ENCODE measurements around the gene PARD3B.

Gene PARD3B

DNA sequence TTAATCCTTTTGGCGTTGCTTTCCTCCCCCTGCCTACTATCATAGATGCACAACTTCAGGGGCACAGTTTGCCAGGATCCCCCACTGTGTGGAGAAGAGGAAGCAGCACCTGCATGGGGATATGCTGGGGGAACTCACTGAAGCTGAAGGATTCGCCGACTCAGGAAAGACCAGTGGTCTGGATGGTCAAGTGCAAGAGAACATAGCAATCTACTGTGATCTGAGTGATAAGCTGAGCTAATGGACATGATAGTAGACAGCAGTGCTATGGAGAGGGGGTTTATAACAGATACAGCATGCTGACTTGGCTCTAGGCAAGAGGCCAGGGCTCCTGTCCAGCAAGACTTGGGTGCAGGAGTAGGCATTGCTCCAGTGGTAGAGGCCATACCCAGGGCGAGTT lies 1012.6 kb downstream of the PARD3B start:
- no peak for DNase-seq (ENCODE audit: low read depth in 2 of 2)

DNA sequence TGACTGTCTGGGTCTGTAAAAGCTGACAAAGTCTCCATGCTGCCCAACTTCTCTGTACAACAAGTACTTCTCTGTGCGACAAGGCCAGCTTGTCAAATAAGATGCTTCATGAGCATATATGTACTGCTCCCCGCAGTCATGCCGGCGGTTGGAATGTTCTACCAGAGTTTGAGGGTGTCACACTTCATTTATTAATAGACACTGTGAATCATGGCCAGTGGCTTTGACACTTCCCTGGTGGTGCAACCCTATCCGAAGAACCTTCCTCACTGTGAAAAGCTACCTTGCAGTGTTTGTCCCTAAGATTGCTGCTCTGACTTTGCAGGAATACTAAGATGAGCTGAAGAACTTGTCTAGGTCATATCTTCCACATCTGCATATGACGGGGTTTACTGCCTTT lies 1016.2 kb downstream of the PARD3B start:
- DNase-seq (ENCODE audit: low read depth in 2 of 2): no peak

DNA sequence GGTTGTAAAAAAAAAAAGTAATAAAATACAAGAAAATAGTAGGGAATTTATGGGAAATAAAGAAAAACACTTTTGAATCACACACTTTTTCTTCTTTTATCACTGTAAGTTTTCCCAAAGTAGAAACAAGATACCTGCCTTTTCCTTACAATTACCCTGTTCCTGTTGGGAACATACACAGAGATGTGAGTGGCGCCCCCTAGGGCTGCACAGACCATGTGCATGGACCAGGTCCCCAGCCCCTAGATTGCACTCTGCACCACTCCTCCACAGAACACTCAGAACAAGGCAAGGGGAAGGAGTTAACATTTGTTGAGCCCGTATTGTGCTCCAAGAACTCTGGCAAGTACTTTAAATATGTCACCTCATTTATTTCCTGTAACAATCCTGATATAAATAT lies 1018.4 kb downstream of the PARD3B start:
- no peak for DNase-seq (ENCODE audit: low read depth in 2 of 2)

DNA sequence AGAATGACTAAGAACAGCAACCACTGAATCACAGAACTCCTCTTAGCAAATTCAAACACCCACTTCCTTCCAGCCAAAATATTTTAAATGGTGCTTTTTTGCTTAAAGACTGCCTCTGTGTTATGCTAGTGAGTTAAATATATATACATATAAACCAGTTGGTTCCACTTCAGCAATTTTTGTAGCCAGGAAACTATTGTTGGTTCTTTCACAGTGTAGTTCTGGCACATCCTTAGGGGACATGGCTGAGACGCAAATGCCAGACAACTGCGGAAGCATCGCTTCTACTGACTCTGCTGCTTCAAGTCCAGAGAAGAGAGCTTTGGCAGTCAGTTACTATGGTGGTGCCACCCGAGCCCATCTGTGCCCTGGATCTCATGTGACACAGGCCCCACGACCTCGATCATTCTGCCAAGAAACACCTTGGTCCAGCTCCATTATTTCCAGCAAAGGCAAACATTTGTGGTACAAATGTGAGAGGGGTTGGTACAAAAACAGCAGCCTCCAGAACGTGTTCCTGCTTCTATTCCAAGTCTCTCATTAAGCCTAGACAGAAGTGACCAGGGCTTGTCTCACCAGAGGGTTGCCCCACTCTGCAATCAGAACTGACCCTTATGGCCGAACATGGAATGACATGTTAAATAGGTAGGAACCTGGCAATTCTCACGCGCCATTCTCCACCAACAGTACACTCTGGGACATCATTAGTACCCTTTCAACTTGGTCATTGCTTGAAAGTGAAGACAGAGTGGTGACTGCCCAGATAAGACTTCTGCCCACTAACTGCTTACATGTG lies 1019.3 kb downstream of the PARD3B start:
- DNase-seq (ENCODE audit: low read depth in 2 of 2): no peak

DNA sequence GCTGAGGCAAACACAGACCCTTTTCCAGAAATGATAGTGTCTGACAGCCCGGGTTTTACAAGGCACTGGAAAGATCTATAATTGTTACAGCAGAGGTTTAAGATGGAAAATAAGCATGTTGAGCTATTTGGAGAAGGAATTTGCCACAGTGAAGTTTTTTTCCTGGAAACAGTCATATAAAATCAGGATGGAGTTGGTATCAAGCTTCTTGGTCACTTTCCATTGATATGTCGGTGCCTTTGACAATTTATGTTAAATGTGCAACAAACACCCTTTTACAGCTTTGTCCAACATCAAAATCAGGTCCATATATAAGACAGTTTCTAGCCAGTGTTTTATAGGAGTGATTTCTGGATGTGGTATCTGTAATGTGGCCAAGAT lies 1019.9 kb downstream of the PARD3B start:
- DNase-seq (ENCODE audit: low read depth in 2 of 2): no peak

DNA sequence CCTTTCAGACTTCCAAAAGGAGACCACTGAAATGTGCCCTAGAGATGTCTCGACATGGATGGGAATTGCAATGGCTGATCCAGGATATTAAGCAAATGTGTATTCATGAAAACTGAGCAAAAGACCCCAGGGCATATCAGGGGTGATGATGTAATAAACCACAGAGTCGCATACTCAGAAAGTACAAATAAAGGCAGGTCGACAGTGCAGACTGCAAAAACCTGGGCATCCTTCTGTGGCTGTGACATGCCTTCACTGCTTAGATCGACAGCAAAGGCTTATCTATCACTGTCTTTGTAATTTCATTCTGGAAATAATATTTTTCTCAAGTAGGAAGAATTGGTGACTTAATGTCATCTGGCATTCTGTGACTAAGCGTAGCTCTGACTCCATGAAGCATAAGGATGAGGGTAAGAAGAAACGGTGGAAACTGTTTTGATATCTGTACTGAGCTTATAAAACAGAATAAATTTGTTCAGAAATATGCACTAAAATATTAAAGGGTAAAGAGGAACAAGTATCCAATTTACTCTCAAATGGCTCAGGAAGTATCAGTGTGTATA lies 1021.4 kb downstream of the PARD3B start:
- DNase-seq (ENCODE audit: low read depth in 2 of 2): no peak

DNA sequence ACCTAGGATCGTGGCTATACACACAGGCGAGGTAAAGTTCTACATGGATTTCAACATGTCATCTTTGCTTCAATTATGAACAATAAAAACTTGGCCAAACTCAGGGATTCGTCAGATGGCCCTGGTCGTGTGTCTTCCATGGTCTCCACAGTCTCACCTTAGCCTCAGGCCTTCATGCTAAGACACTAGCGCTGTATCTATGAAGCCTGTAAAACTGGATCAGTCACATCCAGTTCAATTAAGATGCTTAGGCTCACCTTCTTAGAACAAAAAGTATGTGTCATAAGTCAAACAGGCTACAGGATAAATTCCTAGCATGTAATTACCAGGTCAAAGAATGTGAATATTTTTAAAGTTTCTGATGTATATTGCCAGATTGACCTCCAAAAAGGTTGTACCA lies 1023.3 kb downstream of the PARD3B start:
- DNase-seq (ENCODE audit: low read depth in 2 of 2): no peak

DNA sequence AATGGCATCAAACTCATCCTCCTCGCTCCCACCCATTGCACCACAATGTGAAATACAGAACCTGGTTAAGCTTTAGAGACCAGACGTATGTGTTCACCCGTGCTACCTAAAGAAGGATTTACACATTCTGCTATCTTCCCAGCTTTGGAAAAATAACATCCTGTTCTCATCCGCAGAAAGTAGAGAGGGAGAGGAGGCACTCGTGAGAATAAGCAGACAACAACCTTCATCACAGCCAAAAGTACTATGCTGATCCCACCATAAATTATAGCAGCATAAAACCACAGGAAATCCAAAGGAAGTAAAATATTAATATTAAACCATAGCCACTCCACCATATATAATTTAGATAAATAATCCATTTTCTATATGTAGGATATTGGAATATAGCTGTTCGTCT lies 1025.4 kb downstream of the PARD3B start:
- no peak for DNase-seq (ENCODE audit: low read depth in 2 of 2)

DNA sequence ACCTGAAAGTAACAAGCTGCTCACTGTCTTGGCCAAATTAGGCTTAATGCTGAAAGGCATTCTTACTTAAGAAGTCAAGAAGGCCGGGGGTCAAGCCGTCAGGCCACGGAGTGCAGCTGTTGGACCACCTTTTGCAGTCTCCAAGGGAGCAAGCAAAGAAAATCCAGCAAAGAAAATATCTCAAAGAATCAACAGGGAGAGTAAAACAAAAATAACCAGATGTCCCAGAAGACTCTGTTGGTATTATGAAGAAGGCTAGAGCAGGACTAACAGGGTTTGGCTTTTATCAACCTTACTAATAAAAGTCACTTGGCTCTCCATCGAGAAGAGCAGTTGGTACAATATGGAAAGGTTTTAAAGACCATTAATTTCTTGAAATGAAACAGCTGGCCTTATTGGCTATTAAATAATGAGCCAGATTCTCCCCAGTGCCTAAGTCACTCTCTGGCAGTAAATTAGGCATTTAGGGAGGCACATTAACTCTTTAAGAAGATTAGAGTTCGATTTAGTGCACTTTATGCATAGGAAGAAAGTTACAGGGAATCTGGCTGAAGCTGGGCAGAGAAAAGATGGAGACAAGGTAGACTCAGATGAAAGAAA lies 1026.2 kb downstream of the PARD3B start:
- no peak for DNase-seq (ENCODE audit: low read depth in 2 of 2)

DNA sequence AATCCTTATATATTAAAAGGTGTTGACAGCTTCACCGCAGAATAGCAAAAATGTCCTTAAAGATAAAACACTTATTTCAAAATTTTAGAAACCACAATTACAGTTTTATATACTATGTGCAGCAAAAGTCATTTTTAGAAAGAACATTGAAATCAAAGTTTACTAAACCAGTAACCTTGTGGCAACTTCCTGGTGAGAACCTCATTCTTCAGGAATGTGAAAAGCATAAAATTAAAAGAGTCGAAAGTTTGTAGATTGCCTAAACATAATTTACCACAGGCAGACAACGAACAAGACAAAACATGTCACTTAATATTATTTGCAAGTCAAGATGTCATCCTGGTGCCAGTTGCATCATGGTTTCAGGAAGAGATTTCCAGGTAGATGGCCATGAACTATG lies 1028.7 kb downstream of the PARD3B start:
- no peak for DNase-seq (ENCODE audit: low read depth in 2 of 2)

DNA sequence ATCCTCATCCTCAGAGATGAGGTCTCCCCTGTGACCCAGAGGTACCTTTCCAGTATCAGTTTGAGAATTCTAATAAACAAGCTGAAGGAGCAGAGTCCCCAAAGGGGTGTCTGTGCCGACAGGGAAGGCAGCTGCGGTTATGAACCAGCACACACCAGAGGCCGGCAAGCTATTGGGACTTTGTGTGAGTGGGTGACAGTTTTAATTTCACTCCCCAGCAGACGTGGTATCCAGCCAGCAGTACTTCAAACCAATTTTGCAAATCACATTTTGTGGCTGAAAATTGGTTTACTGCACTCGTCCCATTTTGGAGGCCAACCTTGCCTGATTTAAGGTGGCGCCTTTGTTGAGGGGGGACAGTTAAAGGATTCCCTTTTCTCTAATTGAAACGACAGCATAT lies 1034.1 kb downstream of the PARD3B start:
- no peak for DNase-seq (ENCODE audit: low read depth in 2 of 2)

DNA sequence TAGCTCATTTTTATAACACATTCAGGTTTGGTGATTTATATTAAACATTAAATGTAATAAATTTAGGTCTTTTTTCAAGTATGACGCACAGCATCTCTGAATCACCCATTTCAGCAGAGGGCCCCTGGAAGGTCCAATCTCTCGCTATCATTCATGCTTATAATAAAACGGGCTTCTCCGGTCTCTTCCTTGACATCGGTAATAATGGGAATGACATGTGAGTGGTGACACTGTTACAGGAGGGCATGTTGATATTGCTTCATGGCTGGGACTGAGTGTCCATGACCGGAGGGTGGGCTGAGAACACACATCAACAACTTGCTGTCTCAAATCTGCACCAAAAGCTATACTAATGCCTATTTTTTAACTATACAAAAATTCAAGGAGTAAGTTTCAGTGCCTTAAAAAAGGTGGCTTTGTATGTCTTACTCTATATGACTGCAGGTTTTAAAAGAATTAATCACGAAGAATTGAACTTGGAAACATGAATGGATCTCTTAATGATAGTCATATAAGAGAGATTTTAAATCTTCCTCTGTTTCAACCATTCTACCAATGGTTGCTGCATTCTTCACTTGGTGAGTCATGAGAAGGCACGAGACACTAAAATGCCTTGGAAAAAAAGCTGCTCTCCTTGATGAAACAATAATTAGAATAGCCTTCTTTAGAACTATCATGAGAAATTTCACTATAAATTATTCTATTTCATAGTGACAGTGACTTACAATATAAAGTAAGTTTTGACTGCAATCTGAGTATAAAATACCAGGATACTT lies 1035.1 kb downstream of the PARD3B start:
- DNase-seq (ENCODE audit: low read depth in 2 of 2): no peak

DNA sequence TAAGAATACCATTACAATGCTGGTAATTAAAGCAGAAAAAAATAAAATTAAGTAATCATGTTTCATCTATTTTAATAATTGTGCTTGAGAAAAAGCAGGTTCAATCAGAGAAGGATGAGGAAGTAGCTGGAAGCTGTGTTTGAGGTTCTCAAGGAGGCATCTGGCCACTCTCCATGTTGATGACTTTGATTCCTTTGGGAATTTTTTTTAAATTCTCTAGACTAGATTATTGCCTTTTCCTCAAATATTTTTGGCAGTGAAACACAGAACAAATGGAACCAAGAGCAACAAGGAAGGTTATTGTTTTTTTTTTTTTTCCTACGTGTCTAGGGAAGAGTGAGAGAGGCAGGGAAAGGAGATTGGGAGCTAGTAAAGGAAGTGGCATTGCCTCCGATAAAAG lies 1037.1 kb downstream of the PARD3B start:
- DNase-seq (ENCODE audit: low read depth in 2 of 2): no peak

DNA sequence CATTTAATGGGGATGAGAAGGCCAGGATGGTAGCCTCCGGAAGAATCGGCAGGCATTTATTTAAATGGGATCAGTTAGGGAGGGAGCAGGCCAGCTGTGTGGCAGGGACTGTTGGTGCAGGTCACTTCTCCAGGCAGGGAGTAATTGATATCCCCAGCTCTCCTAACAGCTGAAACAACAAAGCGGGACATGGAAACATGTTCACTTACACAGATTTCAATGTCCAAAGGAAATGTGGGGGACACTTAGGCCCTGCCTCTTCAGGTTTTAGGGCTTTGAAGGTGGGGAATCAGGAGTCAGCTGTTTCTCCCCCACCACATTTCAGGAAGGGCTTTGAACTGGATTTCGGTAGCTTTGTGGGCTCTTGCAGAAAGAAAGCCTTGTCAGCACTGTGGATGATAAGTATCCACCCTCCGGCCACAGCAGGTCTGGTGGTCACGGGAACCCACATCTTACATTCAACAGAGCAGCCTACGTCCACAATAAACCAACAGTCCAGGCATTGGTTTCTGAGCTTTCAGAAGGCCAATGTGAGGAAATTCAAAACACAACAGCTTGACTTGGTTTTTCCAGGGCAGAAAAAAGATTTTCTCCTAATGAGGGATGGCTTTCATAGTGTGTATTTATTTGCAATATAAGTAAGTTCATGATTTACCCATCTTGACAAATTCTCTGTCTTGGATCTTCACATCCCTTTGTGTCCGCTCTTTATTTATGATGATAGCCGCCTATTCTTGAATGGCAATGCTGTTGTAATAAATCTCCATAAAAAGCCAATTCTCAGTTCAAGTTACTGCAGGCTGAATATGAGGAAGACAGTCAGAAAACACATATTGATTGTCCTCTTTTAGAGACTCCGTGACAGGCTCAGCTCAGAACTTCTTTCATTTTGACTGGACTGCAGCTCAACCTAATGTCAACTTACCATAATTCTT lies 1040.4 kb downstream of the PARD3B start:
- DNase-seq (ENCODE audit: low read depth in 2 of 2): no peak

DNA sequence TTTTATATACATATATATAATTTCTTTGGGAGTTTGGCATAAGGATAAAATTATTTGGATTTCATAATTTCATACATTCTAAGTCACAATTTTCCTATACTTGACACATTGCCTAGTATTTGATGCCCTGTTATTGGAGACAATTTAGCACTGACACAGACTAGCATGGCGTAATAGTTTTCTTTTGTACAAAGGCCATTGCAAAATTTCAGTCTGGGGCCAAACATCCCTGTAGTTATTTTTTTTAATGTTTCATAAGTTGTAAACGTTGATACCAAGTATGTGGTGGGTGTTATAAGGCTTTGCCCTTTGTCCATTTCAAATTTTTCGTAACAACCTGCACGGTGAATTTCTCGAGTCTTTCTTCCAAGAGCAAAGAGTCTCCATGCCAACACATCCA lies 1041.4 kb downstream of the PARD3B start:
- no peak for DNase-seq (ENCODE audit: low read depth in 2 of 2)

DNA sequence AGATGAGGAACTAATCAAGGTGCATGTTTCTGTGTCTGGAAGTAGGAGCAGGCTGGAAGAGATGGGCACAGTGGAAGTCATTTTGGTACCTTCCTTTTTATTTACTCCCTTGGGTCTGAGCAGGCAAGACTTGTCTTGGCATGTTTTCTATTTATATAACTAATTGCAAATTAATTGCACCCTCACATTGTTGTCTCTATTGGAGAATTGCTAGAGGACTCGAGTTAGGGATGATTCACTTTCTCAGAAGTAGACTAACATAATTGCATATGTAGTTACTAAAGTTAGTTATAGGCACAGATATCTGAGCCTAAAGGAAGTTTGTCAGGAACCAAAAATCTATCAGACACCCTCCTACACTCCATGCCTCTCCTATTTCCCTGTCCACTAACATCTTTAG lies 1044.2 kb downstream of the PARD3B start:
- DNase-seq (ENCODE audit: low read depth in 2 of 2): no peak

DNA sequence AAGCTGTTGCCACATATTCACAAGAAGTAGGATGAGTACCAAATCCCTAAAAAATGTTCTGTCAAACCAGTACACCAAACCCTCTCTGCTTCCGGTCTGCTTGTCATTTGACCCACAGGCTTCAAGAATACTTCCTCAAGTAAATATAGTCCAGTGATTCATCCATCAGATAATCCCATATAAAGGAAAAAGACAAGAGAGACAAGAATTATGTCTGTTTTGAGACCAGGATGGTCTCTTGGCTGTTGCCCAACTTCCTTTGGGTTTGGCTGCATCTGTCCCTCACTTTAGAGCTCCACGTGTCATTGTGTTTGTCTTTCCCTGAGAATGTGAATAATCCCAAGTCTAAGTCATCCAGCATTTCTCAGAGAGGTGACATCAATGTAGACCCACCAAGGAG lies 1045.5 kb downstream of the PARD3B start:
- DNase-seq (ENCODE audit: low read depth in 2 of 2): no peak

DNA sequence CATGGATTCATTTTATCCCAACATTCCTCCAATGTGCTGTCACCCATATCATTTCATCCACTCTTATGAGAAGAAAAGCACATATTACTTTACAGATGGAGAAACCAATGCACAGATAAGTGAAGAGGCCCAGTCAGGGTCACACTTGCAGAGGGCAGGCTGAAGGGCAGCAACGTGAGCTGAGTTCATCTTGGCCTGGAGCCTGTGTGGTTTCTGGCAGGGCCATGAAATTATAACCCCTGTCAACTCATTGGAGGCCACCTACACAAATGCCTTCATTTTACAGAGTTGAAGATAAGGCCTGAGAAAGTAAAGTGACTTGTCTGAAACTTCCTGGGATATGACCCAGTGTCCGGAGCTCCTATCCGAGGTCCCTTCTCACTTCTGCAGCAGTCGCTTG lies 1048.6 kb downstream of the PARD3B start:
- no peak for DNase-seq (ENCODE audit: low read depth in 2 of 2)

DNA sequence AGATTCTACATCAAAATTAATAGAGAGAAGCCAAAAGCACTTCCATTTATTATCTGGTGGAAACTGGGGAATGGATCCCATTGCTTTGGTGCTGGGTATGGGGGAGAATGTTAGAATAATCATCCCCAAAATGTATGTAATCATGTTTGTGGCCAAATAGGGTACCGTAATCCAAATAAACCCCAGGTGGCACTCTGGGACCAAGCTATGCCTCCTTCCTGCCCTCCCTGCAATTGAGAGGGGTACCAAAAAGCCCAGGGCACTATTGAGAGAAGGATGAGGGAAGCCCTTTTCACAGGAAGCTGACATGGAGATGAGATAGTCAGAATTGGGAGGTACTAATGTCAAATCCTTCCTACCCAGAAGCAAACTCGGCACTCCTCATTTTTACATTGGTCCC lies 1051.3 kb downstream of the PARD3B start:
- DNase-seq (ENCODE audit: low read depth in 2 of 2): no peak

DNA sequence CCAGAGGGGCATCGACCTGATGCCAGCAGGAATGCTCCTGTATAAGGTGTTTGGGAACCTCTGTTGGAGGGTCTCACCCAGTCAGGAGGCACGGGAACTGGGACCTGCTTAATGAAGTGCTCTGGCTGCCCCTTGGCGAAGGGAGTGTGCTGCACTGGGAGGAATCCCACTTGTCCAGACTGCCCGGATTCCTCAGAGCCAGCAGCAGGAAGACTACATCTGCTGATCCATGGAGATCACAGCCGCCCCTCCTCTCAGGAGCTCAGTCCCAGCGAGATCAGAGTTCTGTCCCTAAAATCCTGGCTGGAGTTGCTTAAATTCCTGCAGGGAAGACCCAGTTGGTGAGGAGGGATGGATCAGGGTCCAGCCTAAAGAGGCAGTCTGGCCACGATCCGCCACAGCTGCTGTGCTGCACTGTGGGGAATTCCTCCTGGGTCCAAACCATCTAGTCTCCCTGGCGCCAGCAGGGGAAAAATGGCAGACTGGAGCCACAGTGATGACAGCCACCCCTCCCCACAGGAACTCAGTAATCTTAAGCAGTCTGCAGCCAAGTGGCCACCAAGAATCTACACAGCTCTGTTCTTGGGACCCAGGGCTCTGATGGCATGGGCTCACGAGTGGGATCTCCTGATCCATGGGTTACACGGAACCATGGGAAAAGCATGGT lies 1060.5 kb downstream of the PARD3B start:
- DNase-seq (ENCODE audit: low read depth in 2 of 2): no peak

DNA sequence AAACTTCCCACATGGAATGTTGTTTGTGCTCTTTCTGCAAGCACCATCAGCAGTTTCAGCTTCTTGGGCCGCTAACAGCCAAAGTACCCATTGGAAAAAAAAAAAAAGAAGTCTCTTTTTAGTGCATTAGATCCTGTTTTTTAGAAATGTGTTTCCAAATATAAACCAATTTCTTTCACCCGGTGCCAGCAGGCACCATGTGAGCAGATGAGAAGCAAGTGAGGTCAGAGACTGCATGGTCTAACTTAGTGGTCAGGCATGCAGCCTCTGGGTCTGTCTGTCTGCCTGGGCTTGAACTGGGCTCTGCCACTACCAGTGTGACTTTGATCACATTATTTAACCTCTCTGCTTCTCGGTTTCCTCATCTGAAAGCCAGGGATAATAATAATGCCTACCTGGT lies 1061.9 kb downstream of the PARD3B start:
- DNase-seq (ENCODE audit: low read depth in 2 of 2): no peak

Data from stimulated activated CD4-positive, alpha-beta T cell treated with anti-CD3 and anti-CD28 coated beads, Interleukin-15, amount 100 ng/mL, for 48 hours (primary cell).